H9 (cell line): Measurements from ENCODE around the gene DRICH1. TPM values are rescaled to one million over a fixed set of nuclear protein-coding genes. Genes with fewer than 3 reads are reported as not detected.

Source experiments
- DNase-seq: peaks from one replicate; pipeline ENCODE4 v3.0.0-alpha.2; 2017
- H2AFZ ChIP-seq: one replicate; pipeline ENCODE4 v1.6.1; 2013; ENCODE audit warnings: mild to moderate bottlenecking, low read length, control low read depth, moderate library complexity
- H2AK5ac ChIP-seq: 2 replicates; pipeline ENCODE4 v1.6.1; 2013; ENCODE audit warnings: low read length, control low read depth, mixed read lengths; ENCODE audit not compliant: insufficient read length
- H2BK120ac ChIP-seq: one replicate; pipeline ENCODE4 v1.6.1; 2013; ENCODE audit warnings: low read depth, mild to moderate bottlenecking, low read length, control low read depth, inconsistent platforms; ENCODE audit not compliant: poor library complexity, severe bottlenecking
- H2BK12ac ChIP-seq: 2 replicates; pipeline ENCODE4 v1.6.1; 2013; ENCODE audit warnings: low read length, control low read depth, mixed read lengths, low read depth; ENCODE audit not compliant: insufficient read length
- H2BK15ac ChIP-seq: 2 replicates; pipeline ENCODE4 v1.6.1; 2013; ENCODE audit warnings: low read depth, low read length, control low read depth
- H2BK20ac ChIP-seq: one replicate; pipeline ENCODE4 v1.6.1; 2013; ENCODE audit warnings: low read depth, mild to moderate bottlenecking, low read length, control low read depth, inconsistent platforms; ENCODE audit not compliant: poor library complexity, severe bottlenecking
- H2BK5ac ChIP-seq: 2 replicates; pipeline ENCODE4 v1.6.1; 2013; ENCODE audit warnings: low read length, control low read depth, mixed read lengths; ENCODE audit not compliant: insufficient read length
- H3K14ac ChIP-seq: 2 replicates; pipeline ENCODE4 v1.6.1; 2013; ENCODE audit warnings: low read length, control low read depth; ENCODE audit not compliant: insufficient read depth
- H3K18ac ChIP-seq: 2 replicates; pipeline ENCODE4 v1.6.1; 2013; ENCODE audit warnings: low read depth, mild to moderate bottlenecking, mixed read lengths, low read length, control low read depth; ENCODE audit not compliant: insufficient read length
- H3K23ac ChIP-seq: 2 replicates; pipeline ENCODE4 v1.6.1; 2013; ENCODE audit warnings: low read length, control low read depth, mixed read lengths, low read depth; ENCODE audit not compliant: insufficient read length
- H3K23me2 ChIP-seq: 2 replicates; pipeline ENCODE4 v1.6.1; 2013; ENCODE audit warnings: low read depth, mild to moderate bottlenecking, mixed read lengths, low read length, control low read depth; ENCODE audit not compliant: insufficient read length, poor library complexity, severe bottlenecking
- H3K27ac ChIP-seq: 2 replicates; pipeline ENCODE4 v1.5.1; 2013; ENCODE audit warnings: low read length, control low read depth, mixed read lengths, low read depth; ENCODE audit not compliant: insufficient read length
- H3K27me3 ChIP-seq: 2 replicates; pipeline ENCODE4 v1.6.1; 2013; ENCODE audit warnings: low read length, control low read depth, inconsistent platforms; ENCODE audit not compliant: insufficient read depth
- H3K4ac ChIP-seq: 2 replicates; pipeline ENCODE4 v1.6.1; 2013; ENCODE audit warnings: low read depth, mild to moderate bottlenecking, control low read depth, inconsistent platforms, low read length, moderate library complexity
- H3K4me1 ChIP-seq: 2 replicates; pipeline ENCODE4 v1.6.1; 2013; ENCODE audit warnings: low read length, control low read depth, inconsistent platforms; ENCODE audit not compliant: insufficient read depth
- H3K4me2 ChIP-seq: 2 replicates; pipeline ENCODE4 v1.6.1; 2013; ENCODE audit warnings: low read length, control low read depth, mixed read lengths; ENCODE audit not compliant: insufficient read length, insufficient read depth
- H3K56ac ChIP-seq: 2 replicates; pipeline ENCODE4 v1.6.1; 2013; ENCODE audit warnings: low read depth, mild to moderate bottlenecking, mixed read lengths, low read length, control low read depth; ENCODE audit not compliant: insufficient read length
- H3K79me1 ChIP-seq: 2 replicates; pipeline ENCODE4 v1.6.1; 2013; ENCODE audit warnings: low read depth, mild to moderate bottlenecking, moderate library complexity, low read length, control low read depth, inconsistent platforms; ENCODE audit not compliant: insufficient read depth, poor library complexity, severe bottlenecking
- H3K79me2 ChIP-seq: 2 replicates; pipeline ENCODE4 v1.6.1; 2013; ENCODE audit warnings: low read length, control low read depth, inconsistent platforms; ENCODE audit not compliant: insufficient read depth
- H3K9ac ChIP-seq: 2 replicates; pipeline ENCODE4 v1.6.1; 2013; ENCODE audit warnings: low read length, control low read depth, mixed read lengths; ENCODE audit not compliant: insufficient read length; ENCODE audit errors: extremely low read depth
- H3K9me3 ChIP-seq: one replicate; pipeline ENCODE4 v1.6.1; 2013; ENCODE audit warnings: low read depth, low read length, inconsistent platforms; ENCODE audit not compliant: control insufficient read depth
- H3T11ph ChIP-seq: one replicate; pipeline ENCODE4 v1.6.1; 2013; ENCODE audit warnings: mild to moderate bottlenecking, low read length, control low read depth, inconsistent platforms
- H4K20me1 ChIP-seq: one replicate; pipeline ENCODE4 v1.6.1; 2013; ENCODE audit not compliant: control insufficient read depth, insufficient read length, insufficient read depth
- H4K5ac ChIP-seq: 2 replicates; pipeline ENCODE4 v1.6.1; 2013; ENCODE audit warnings: low read depth, mild to moderate bottlenecking, mixed read lengths, low read length, control low read depth; ENCODE audit not compliant: insufficient read length
- H4K8ac ChIP-seq: replicated peaks from 2 replicates; pipeline ENCODE4 v1.6.1; 2013; ENCODE audit warnings: low read length, control low read depth, mixed read lengths, low read depth; ENCODE audit not compliant: insufficient read length
- H4K91ac ChIP-seq: 2 replicates; pipeline ENCODE4 v1.6.1; 2013; ENCODE audit warnings: low read depth, mild to moderate bottlenecking, moderate library complexity, mixed read lengths, low read length, control low read depth; ENCODE audit not compliant: insufficient read length
- H3K27ac Mint-ChIP-seq, 3 experiments: 2 replicates in 2 of 3; 3 replicates in 1 of 3; pipeline ENCODE4 v1.8.0; 2020 to 2021; ENCODE audit warnings: mixed read lengths in 3 of 3, mild to moderate bottlenecking in 1 of 3, moderate library complexity in 1 of 3
- H3K27me3 Mint-ChIP-seq: 2 replicates; pipeline ENCODE4 v1.8.0; 2021; ENCODE audit warnings: low read depth, mild to moderate bottlenecking, moderate library complexity, mixed read lengths
- H3K36me3 Mint-ChIP-seq, 3 experiments: 2 replicates in 2 of 3; 3 replicates in 1 of 3; pipeline ENCODE4 v1.8.0; 2020 to 2021; ENCODE audit warnings: low read depth in 3 of 3, mixed read lengths in 3 of 3; ENCODE audit not compliant: insufficient read depth in 1 of 3
- H3K4me1 Mint-ChIP-seq, 2 experiments: 2 replicates each; pipeline ENCODE4 v1.8.0; 2020; ENCODE audit warnings: mixed read lengths in 2 of 2
- H3K4me3 Mint-ChIP-seq, 2 experiments: 2 replicates in 1 of 2; 3 replicates in 1 of 2; pipeline ENCODE4 v1.8.0; 2020 to 2021; ENCODE audit warnings: mild to moderate bottlenecking in 2 of 2, mixed read lengths in 2 of 2, moderate library complexity in 1 of 2
- H3K9me3 Mint-ChIP-seq, 2 experiments: 2 replicates in 1 of 2; 3 replicates in 1 of 2; pipeline ENCODE4 v1.8.0; 2020; ENCODE audit warnings: mild to moderate bottlenecking in 2 of 2, mixed read lengths in 2 of 2, moderate library complexity in 1 of 2
- WGBS: extraction: QIAGEN DNeasy Blood & Tissue Kit; methylation state at CpG from one replicate; pipeline ENCODE4 v1.1.7; 2013; ENCODE audit warnings: missing lambda C conversion rate, low lambda C conversion rate, mixed read lengths; ENCODE audit not compliant: insufficient read length; ENCODE audit errors: extremely low coverage; 5-methylcytosine and 5-hydroxymethylcytosine counted together
- total RNA-seq: library from RNA; stranded (reverse); gene quantifications from 2 replicates; pipeline ENCODE4 v1.2.1, GENCODE V29; 2021
- TF ChIP-seq, protein P1 (sequence below): fragments of 200-600 bp; sonication (generic); conservative IDR thresholded peaks from 3 replicates; pipeline ENCODE4 v1.8.0; 2021; ENCODE audit warnings: antibody characterized with exemption, mild to moderate bottlenecking

DRICH1 gene
- total RNA-seq, 1 experiment from 2014 or later = not detected

DNA sequence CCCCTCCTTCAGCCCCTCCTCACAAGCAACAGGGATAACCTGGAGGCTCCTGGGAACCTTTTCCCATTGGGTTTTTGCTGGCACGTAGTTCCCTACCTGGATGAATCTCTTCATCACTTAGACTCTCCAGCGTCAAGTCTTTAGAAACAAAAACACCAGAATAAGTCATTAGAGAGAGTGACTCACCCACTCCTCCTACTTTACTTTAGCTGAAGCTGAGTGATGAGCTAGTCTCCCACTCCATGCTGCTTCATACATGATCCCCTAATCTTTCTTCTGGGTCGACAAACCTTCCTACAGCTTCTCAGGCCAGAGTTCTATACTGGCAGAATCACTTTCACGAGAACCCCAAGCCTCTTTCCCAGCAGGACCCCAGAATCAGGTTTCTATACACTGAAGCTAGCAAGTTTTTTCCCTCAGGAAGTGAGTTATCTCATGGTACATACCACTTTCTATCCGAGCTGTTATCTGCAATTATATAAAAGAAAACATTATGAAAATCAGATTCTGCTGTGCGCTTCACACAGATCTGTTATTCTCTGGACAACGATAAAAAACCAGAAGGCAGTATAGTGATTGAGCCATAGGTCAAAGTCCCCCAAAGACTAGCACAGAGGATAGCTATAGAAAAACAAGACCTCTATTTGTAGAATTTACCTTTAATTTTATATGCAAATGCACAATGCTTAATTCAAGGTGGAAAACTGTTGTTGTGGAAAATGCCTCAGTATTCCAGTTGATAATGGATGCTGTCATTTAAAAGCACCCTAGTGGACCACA lies 18.7 kb downstream of the DRICH1 start:
- Histone ChIP-seq H3K79me1 (no peaks in the 10 kb centered on the region), H4K20me1 (no peaks in the 10 kb centered on the region), H3K27me3 (no peaks in the 10 kb centered on the region; the same call in 1 of the 2 replicates), H3K9me3 (no peaks in the 10 kb centered on the region), H3K4me1 (no peaks in the 10 kb centered on the region), H4K8ac (no peak overlapping the region), H2BK12ac (no peak overlapping the region), H4K91ac (no peak overlapping the region), H2AFZ (no peak overlapping the region), H2BK15ac (no peak overlapping the region), H2BK20ac (no peak overlapping the region), H4K5ac (no peak overlapping the region), H2BK120ac (no peak overlapping the region), H3K18ac (no peak overlapping the region), H3K4ac (no peak overlapping the region), H3K23ac (no peak overlapping the region), H3T11ph (no peak overlapping the region), H3K9ac (no peak overlapping the region), H3K4me2 (no peak overlapping the region), H3K56ac (no peak overlapping the region), H2AK5ac (no peak overlapping the region), H3K14ac (no peak overlapping the region), H2BK5ac (no peak overlapping the region), H3K79me2 (no peaks in the 10 kb centered on the region), H3K23me2 (no peaks in the 10 kb centered on the region), H3K27ac (no peak overlapping the region)
- Mint-ChIP-seq H3K9me3 (no peaks in the 10 kb centered on the region), H3K27me3 (peaks cover 87% of the 10 kb centered on the region), H3K4me3 (no peak overlapping the region), H3K36me3 (no peaks in the 10 kb centered on the region; a peak in 1 of 7 replicates), H3K27ac (no peak overlapping the region), H3K4me1 (no peaks in the 10 kb centered on the region)
- WGBS = no CpG with 5 or more reads among the region's 7 CpGs
- TF ChIP-seq, protein P1, sequence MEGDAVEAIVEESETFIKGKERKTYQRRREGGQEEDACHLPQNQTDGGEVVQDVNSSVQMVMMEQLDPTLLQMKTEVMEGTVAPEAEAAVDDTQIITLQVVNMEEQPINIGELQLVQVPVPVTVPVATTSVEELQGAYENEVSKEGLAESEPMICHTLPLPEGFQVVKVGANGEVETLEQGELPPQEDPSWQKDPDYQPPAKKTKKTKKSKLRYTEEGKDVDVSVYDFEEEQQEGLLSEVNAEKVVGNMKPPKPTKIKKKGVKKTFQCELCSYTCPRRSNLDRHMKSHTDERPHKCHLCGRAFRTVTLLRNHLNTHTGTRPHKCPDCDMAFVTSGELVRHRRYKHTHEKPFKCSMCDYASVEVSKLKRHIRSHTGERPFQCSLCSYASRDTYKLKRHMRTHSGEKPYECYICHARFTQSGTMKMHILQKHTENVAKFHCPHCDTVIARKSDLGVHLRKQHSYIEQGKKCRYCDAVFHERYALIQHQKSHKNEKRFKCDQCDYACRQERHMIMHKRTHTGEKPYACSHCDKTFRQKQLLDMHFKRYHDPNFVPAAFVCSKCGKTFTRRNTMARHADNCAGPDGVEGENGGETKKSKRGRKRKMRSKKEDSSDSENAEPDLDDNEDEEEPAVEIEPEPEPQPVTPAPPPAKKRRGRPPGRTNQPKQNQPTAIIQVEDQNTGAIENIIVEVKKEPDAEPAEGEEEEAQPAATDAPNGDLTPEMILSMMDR = no peak
- no peak for DNase-seq
